ENCODE measurements around the gene NEURL4. TPM values are rescaled to one million over a fixed set of nuclear protein-coding genes. Genes with fewer than 3 reads are reported as not detected.
A peak's percentile ranks its signal among the peaks of the same experiment; 100 is the strongest.

Gene NEURL4
- total RNA-seq, 1 donor from 2014 or later, result 30.8 TPM

GRCh38 chr17:7329374-7329996 is 350 bp upstream of the NEURL4 start:
- ATAC-seq (peak; percentile 94), DNase-seq (ENCODE audit: missing footprints) (peak; percentile 99)
- intact Hi-C loops (cut with DNase I), result loop anchor here (1.0 to 10.0 kb wide), 3 partner anchors 14 to 255 kb away; partner anchors contain the start of genes GPS2 and MPDU1

- DNase-seq (ENCODE audit: missing footprints) (no peak), ATAC-seq (no peak)
- intact Hi-C loops (cut with DNase I), result loop anchor here (10.0 kb wide), 1 partner anchor 257 kb away; the partner anchor contains the start of gene MPDU1
These were observed 1.1 kb downstream of the NEURL4 start for GRCh38 chr17:7328009-7328408.

GRCh38 chr17:7327501-7327900 is 1.6 kb downstream of the NEURL4 start:
- ATAC-seq (no peak), DNase-seq (ENCODE audit: missing footprints) (no peak)
- intact Hi-C loops (cut with DNase I), result loop anchor here (10.0 kb wide), 1 partner anchor 257 kb away; the partner anchor contains the start of gene MPDU1

GRCh38 chr17:7327056-7327455 is 2.1 kb downstream of the NEURL4 start:
- intact Hi-C loops (cut with DNase I), result loop anchor here (10.0 kb wide), 1 partner anchor 258 kb away; the partner anchor contains the start of gene MPDU1
- ATAC-seq (no peak), DNase-seq (ENCODE audit: missing footprints) (no peak)

GRCh38 chr17:7326186-7326585 is 2.9 kb downstream of the NEURL4 start:
- no peak for ATAC-seq
- intact Hi-C loops (cut with DNase I), result loop anchor here (10.0 kb wide), 1 partner anchor 259 kb away; the partner anchor contains the start of gene MPDU1
- DNase-seq (ENCODE audit: missing footprints), result peak; percentile 47

- intact Hi-C loops (cut with DNase I), result loop anchor here (10.0 kb wide), 1 partner anchor 260 kb away; the partner anchor contains the start of gene MPDU1
- no peak for DNase-seq (ENCODE audit: missing footprints)
- no peak for ATAC-seq
These were observed 4.1 kb downstream of the NEURL4 start for GRCh38 chr17:7325031-7325528.

- ATAC-seq, result no peak
These were observed 4.7 kb downstream of the NEURL4 start for GRCh38 chr17:7324438-7324779.

GRCh38 chr17:7323731-7324437 is 5.3 kb downstream of the NEURL4 start:
- ATAC-seq (no peak), DNase-seq (ENCODE audit: missing footprints) (peak; percentile 78)
- intact Hi-C loops (cut with DNase I), result loop anchor here (10.0 kb wide), 1 partner anchor 261 kb away; the partner anchor contains the start of gene MPDU1

More at GRCh38 chr17:7324438-7324779, 4.7 kb downstream of the NEURL4 start:
- intact Hi-C loops (cut with DNase I), result loop anchor here (10.0 kb wide), 1 partner anchor 260 kb away; the partner anchor contains the start of gene MPDU1
- DNase-seq (ENCODE audit: missing footprints), result no peak

GRCh38 chr17:7322520-7323194 is 6.5 kb downstream of the NEURL4 start:
- intact Hi-C loops (cut with DNase I), result loop anchor here (10.0 kb wide), 1 partner anchor 262 kb away; the partner anchor contains the start of gene MPDU1
- ATAC-seq (no peak), DNase-seq (ENCODE audit: missing footprints) (peak; percentile 27)

GRCh38 chr17:7321466-7321865 is 7.7 kb downstream of the NEURL4 start:
- ATAC-seq (no peak), DNase-seq (ENCODE audit: missing footprints) (peak; percentile 33)
- intact Hi-C loops (cut with DNase I), result loop anchor here (10.0 kb wide), 1 partner anchor 263 kb away; the partner anchor contains the start of gene MPDU1

- intact Hi-C loops (cut with DNase I), result loop anchor here (5.0 kb wide), 1 partner anchor 74 kb away; the partner anchor contains the start of gene PLSCR3
- DNase-seq (ENCODE audit: missing footprints) (no peak), ATAC-seq (no peak)
These were observed 10.8 kb downstream of the NEURL4 start for GRCh38 chr17:7318121-7318860.

- ATAC-seq, result no peak
- intact Hi-C loops (cut with DNase I), result loop anchor here (5.0 kb wide), 1 partner anchor 75 kb away; the partner anchor contains the start of gene PLSCR3
- no peak for DNase-seq (ENCODE audit: missing footprints)
These were observed 11.9 kb downstream of the NEURL4 start for GRCh38 chr17:7317161-7317803.

- ATAC-seq (no peak), DNase-seq (ENCODE audit: missing footprints) (no peak)
- intact Hi-C loops (cut with DNase I), result loop anchor here (1.0 to 5.0 kb wide), 2 partner anchors 14 to 77 kb away; partner anchors contain the start of genes NEURL4 and PLSCR3
These were observed 13.4 kb downstream of the NEURL4 start for GRCh38 chr17:7315570-7316235.

GRCh38 chr17:7314719-7315569 is 14.2 kb downstream of the NEURL4 start, which contains the start of gene GPS2:
Gene GPS2 (minus strand): TSS chr17:7315360. CDS start chr17:7315052, 308 bp downstream.
- DNase-seq (ENCODE audit: missing footprints) (peak; percentile 98), ATAC-seq (peak; percentile 86)
- intact Hi-C loops (cut with DNase I), result loop anchor here (1.0 to 5.0 kb wide), 2 partner anchors 14 to 77 kb away; partner anchors contain the start of genes NEURL4 and PLSCR3

GRCh38 chr17:7313890-7314718 is 15.0 kb downstream of the NEURL4 start:
- intact Hi-C loops (cut with DNase I), result no loop called here
- DNase-seq (ENCODE audit: missing footprints) (no peak), ATAC-seq (no peak)

Measured in Right ventricle myocardium inferior (tissue), 1 donor.